ACC112 (cell line): Measurements from ENCODE around the gene TWF2.

Experiments used
- H2AFZ ChIP-seq: fragments of 200-600 bp; sonication (generic); one replicate; pipeline ENCODE4 v1.6.0; 2017; ENCODE audit warnings: antibody characterized with exemption, low read length; ENCODE audit not compliant: unreplicated experiment
- H3K27ac ChIP-seq: fragments of 200-600 bp; sonication (generic); 2 replicates; pipeline ENCODE4 v1.5.1; 2014; ENCODE audit warnings: low read depth, mild to moderate bottlenecking, antibody characterized with exemption, low read length, moderate library complexity
- H3K27me3 ChIP-seq: fragments of 200-600 bp; sonication (generic); 2 replicates; pipeline ENCODE4 v1.6.1; 2014; ENCODE audit warnings: mild to moderate bottlenecking, antibody characterized with exemption, low read length, moderate library complexity, mixed read lengths; ENCODE audit not compliant: insufficient read depth
- H3K36me3 ChIP-seq: fragments of 200-600 bp; sonication (generic); 2 replicates; pipeline ENCODE4 v1.6.1; 2016; ENCODE audit warnings: mild to moderate bottlenecking, antibody characterized with exemption, low read length, moderate library complexity, mixed read lengths; ENCODE audit not compliant: insufficient read depth
- H3K4me1 ChIP-seq: fragments of 200-600 bp; sonication (generic); one replicate; pipeline ENCODE4 v1.6.1; 2016; ENCODE audit warnings: low read length, mixed read lengths; ENCODE audit not compliant: insufficient read depth, unreplicated experiment, control insufficient read depth
- H3K4me3 ChIP-seq: fragments of 200-600 bp; sonication (generic); 2 replicates; pipeline ENCODE4 v1.5.1; 2014; ENCODE audit warnings: mild to moderate bottlenecking, low read depth, low read length
- H3K79me2 ChIP-seq: fragments of 200-600 bp; sonication (generic); one replicate; pipeline ENCODE4 v1.6.0; 2016; ENCODE audit warnings: low read length; ENCODE audit not compliant: control insufficient read depth, unreplicated experiment, insufficient read depth

Gene TWF2

DNA sequence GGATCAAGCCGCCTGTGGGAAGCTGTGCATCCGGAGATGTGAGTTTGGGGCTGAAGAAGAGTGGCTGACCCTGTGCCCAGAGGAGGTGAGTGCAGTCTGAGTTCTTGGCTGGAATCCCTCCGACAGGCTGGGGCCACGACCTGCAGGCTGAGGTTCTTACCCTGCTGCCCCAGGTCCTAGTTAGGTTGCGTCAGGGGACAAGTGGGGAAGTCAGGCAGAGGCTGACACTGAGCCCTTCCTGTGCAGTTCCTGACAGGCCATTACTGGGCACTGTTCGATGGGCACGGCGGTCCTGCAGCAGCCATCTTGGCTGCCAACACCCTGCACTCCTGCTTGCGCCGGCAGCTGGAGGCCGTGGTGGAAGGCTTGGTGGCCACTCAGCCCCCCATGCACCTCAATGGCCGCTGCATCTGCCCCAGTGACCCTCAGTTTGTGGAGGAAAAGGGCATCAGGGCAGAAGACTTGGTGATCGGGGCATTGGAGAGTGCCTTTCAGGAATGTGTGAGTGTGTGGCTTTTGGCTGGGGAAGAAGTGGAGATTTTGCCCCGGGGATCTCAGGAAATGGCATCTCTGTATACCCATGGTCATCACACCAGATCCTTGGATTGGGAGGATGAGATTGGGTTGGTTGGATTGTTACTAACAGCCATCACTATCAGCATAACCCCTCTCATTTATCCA is 7.9 kb upstream of the TWF2 start:
- Histone ChIP-seq H3K27ac (no peak overlapping the region), H3K36me3 (0 out of 2 replicates have a peak, but pooled peaks cover 3% of the 10 kb centered on the region), H3K79me2 (no peaks in the 10 kb centered on the region), H2AFZ (no peak overlapping the region), H3K27me3 (no peaks in the 10 kb centered on the region), H3K4me3 (peak overlapping the region; percentile 74), H3K4me1 (peaks cover 24% of the 10 kb centered on the region)

DNA sequence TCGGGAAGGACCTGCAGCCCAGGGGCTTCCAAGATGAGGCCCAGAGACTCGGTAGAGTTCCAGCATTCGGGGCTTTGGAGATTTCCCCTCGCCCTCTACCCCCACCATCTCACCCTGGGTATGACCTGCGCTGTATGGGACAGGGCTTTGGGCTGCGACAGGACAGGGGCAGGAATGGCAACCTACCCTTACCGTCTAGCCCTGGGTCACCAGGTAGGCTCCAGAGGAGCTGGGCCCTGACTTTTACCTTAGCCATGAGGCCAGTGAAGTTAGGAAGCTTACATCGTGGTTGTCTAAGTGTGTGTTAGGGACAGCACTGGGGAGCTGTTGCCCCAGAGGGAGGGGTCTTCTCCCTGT is 7.3 kb upstream of the TWF2 start:
- Histone ChIP-seq H3K27me3 (no peaks in the 10 kb centered on the region), H3K79me2 (no peaks in the 10 kb centered on the region), H2AFZ (no peak overlapping the region), H3K36me3 (no peaks in the 10 kb centered on the region), H3K27ac (no peak overlapping the region), H3K4me1 (peaks cover 24% of the 10 kb centered on the region), H3K4me3 (peak overlapping the region; percentile 74)

DNA sequence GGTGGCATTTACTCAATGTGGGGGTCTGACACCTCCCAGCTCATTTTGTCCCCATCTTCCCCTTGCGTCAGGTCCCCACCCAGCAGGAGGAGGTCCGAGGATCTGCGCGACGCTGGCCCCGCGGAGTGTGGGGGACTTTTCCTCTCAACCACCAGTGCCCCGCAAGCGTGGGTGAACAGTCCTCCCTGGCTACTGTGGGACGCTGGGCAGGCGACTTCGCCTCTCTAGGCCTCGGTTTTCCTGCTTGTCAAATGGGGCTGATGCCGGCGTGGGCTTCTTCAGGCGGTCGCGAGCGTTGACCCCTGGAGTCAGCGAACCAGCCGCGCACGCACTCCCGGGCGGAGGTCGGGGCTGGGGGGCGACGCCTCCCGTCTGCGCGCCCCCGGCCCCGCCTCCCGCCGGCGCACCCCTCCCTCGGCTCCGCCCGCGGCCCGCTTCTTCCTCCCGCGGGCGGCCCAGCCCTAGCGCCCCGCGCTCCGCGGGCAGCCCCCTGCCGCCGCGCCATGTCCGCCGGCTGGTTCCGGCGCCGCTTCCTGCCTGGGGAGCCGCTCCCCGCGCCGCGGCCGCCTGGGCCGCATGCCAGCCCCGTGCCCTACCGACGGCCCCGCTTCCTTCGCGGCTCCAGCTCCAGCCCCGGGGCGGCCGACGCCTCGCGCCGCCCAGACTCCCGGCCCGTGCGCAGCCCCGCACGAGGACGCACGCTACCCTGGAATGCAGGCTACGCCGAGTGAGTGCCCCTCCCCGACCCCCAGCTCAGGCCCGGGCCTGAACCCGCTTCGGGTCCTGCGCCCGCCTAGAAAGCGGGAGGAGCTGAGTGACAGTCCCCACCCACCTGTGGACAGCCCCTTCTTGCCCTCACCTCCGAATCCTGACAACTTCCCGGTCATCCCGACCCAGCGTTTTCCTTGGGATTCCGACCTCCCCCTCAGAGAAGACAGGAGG is 6.6 kb upstream of the TWF2 start, which contains the start of gene PPM1M:
Gene PPM1M (plus strand): TSS at position 438 of the 942 bp plus-strand sequence. CDS start 66 bp downstream, at position 504.
- H3K27ac ChIP-seq, result no peak within 1 kb of the TSS

GRCh38 chr3:52243791-52244628 is 5.1 kb upstream of the TWF2 start:
- Histone ChIP-seq H3K79me2 (peaks cover 9% of the 10 kb centered on the region), H3K4me3 (no peak overlapping the region), H3K36me3 (no peaks in the 10 kb centered on the region), H3K4me1 (peaks cover 38% of the 10 kb centered on the region), H3K27me3 (no peaks in the 10 kb centered on the region), H3K27ac (peak overlapping the region; percentile 31), H2AFZ (no peak overlapping the region)

More for the DNA sequence above, 6.6 kb upstream of the TWF2 start, which contains the start of gene PPM1M:
- peaks cover 4% of the 10 kb centered on the region for H3K79me2 ChIP-seq
- peak within 1 kb of the TSS; percentile 74 for H3K4me3 ChIP-seq
- no peaks in the 10 kb centered on the region for H3K27me3 ChIP-seq
- H3K36me3 ChIP-seq, result no peaks in the 10 kb centered on the region
- H2AFZ ChIP-seq, result peak within 1 kb of the TSS; percentile 80
- peaks cover 29% of the 10 kb centered on the region for H3K4me1 ChIP-seq

- H3K27me3 ChIP-seq, result no peaks in the 10 kb centered on the region
- no peaks in the 10 kb centered on the region for H3K36me3 ChIP-seq
- H3K79me2 ChIP-seq, result peaks cover 23% of the 10 kb centered on the region
- H2AFZ ChIP-seq, result no peak overlapping the region
- peaks cover 50% of the 10 kb centered on the region for H3K4me1 ChIP-seq
- H3K27ac ChIP-seq, result no peak overlapping the region
- H3K4me3 ChIP-seq, result no peak overlapping the region
Observed at GRCh38 chr3:52242039-52242438, 3.1 kb upstream of the TWF2 start.

DNA sequence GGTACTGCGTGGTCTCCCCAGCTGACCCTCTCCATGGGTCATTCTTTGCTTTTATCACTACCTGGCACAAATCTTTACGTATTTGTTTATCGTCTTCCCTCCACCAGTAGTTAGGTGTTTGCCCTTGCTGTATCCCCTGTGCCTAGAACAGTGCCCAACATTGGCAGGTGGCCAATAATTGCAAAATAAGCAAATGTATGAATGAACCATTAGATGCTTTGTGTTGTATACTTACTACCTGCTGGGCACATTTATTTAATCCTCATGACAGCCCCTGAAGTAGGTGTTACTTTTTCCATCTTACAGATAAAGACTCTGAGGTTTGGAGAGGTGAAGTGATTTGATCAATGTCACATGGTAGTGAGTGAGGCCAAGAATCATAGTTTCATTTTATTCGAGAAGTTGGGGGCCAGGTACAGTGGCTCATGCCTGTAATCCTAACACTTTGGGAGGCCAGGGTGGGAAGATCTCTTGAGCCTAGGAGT is 2.0 kb upstream of the TWF2 start:
- Histone ChIP-seq H2AFZ (no peak overlapping the region), H3K4me3 (no peak overlapping the region), H3K4me1 (peaks cover 52% of the 10 kb centered on the region), H3K27me3 (no peaks in the 10 kb centered on the region), H3K27ac (peak overlapping the region; percentile 71), H3K36me3 (no peaks in the 10 kb centered on the region), H3K79me2 (peaks cover 33% of the 10 kb centered on the region)

DNA sequence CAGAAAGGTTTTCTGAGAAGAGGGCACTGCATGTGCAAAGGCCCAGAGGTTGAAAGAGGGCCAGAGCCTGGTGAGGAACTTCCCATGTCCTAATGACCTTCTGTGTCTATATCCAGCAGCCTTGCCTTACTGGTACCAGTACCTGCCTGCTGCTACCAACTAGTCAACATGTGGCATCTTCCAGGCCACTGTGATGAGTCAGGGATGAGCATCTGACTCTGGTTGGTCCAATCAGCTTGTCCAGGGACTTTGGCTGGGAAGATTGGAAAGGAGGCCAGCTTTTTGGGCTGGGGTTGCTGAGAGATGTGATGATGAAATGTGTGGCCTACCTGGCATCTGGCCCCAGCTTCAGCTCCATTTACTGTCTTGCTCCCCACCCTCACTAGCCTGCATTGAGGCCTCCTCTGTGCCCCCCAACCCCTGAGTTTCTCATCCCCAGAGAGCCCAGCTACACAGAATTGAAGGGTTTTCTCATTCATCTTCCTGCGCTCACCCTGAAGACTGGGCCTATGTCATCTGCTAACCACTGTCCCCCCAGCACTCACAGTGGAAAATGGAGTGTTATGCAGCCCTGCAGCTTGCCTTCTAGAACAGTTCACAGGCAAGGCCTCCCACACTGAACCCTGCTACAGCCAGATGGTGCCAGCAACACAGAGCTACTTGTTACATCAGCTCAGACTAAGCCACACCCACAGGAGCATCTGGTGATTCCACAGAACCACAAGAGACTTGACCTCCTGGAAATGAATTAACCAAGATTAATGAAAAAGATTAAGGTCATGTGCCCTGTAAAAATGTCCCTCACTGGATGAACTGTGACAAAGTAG is 1.3 kb upstream of the TWF2 start:
- H2AFZ ChIP-seq, result no peak overlapping the region
- H3K27ac ChIP-seq, result peak overlapping the region; percentile 71
- peaks cover 51% of the 10 kb centered on the region for H3K4me1 ChIP-seq
- H3K27me3 ChIP-seq, result no peaks in the 10 kb centered on the region
- H3K36me3 ChIP-seq, result no peaks in the 10 kb centered on the region
- peak overlapping the region; percentile 82 for H3K4me3 ChIP-seq
- H3K79me2 ChIP-seq, result peaks cover 39% of the 10 kb centered on the region

DNA sequence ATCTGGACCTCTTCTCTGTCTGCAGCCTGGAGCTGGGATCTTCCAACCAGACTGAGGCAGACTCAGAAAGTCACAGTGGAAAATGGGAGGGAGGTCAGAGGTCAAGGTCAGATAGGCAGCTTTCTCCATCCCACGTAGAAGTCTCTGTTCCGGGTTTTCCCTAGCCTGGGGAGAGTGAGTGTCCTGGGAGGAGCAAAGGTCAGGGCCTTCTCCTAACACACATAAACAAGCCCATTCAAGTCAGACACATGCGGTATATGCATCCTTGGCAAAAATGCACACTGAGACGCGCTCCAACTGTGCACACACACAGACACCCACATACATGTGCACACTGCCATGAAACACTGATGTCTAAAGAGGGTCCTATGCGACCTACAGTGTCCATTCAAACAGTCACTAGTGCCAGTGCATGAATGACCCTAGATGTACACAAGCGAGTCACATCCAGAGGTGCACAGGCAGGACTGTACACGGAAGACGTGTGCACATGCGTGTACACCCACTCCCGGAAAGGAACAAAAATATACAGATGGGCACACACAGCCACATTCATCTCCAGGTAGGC is 681 bp downstream of the TWF2 start:
- no peaks in the 10 kb centered on the region for H3K27me3 ChIP-seq
- H2AFZ ChIP-seq, result peak overlapping the region; percentile 43
- H3K4me3 ChIP-seq, result peak overlapping the region; percentile 82
- H3K36me3 ChIP-seq, result no peaks in the 10 kb centered on the region
- peak overlapping the region; percentile 71 for H3K27ac ChIP-seq
- H3K4me1 ChIP-seq, result peaks cover 34% of the 10 kb centered on the region
- peaks cover 50% of the 10 kb centered on the region for H3K79me2 ChIP-seq

GRCh38 chr3:52237657-52238172 is 1.2 kb downstream of the TWF2 start:
- Histone ChIP-seq H3K4me3 (peak overlapping the region; percentile 82), H3K27ac (peak overlapping the region; percentile 71), H3K36me3 (no peaks in the 10 kb centered on the region), H2AFZ (no peak overlapping the region), H3K4me1 (peaks cover 34% of the 10 kb centered on the region), H3K79me2 (peaks cover 53% of the 10 kb centered on the region), H3K27me3 (no peaks in the 10 kb centered on the region)
